ENCODE data around the gene DIP2C.
"Not testable (repeated sequence)": the region's sequence is repeated elsewhere in the genome, so short reads cannot be mapped to it uniquely, and the experiment has no call there.

DNA sequence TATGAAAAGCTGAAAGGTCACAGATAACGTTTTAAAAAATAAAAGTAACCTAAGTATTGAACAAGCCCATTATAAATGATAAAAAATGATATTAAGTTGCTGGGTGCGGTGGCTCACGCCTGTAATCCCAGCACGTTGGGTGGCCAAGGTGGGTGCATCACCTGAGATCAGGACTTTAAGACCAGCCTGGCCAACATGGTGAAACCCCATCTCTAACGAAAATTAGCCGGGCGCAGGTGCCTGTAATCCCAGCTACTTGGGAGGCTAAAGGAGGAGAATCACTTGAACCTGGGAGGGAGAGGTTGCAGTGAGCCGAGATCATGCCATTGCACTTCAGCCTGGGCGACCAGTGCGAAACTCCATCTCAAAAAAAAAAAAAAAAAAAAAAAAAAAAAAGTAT, 93.3 kb downstream of the DIP2C start:
- TF ChIP-seq POLR2AphosphoS5 (IDR thresholded peaks at IDR 0.05; ENCODE audit: low read depth, low read length); TAF1 (IDR thresholded peaks at IDR 0.05; ENCODE audit: borderline replicate concordance, low read depth, low read length): not testable (repeated sequence)

Measured in GM12892 (cell line).